Right cardiac atrium (tissue), 5 donors: ENCODE results near the gene PEA15. TPM values are rescaled to one million over a fixed set of nuclear protein-coding genes. Genes with fewer than 3 reads are reported as not detected.

Experiments used
- ATAC-seq, 2 donors: fragments of 200-7000 bp; cut with Tn5 transposase; one replicate each; pipeline versions ENCODE4 v1.8.0 to v1.9.1; 2020; ENCODE audit warnings: moderate library complexity in 2 of 2, mild to moderate bottlenecking in 1 of 2
- DNase-seq, 3 donors: peaks; one replicate each; pipeline ENCODE4 v3.0.0-alpha.2; 2020
- H3K27ac ChIP-seq: one replicate; pipeline ENCODE4 v1.5.1; 2013; ENCODE audit warnings: mild to moderate bottlenecking, low read length, control low read depth, moderate library complexity
- H3K27me3 ChIP-seq: one replicate; pipeline ENCODE4 v1.6.1; 2013; ENCODE audit not compliant: control insufficient read depth, insufficient read depth
- H3K4me1 ChIP-seq: one replicate; pipeline ENCODE4 v1.6.1; 2013; ENCODE audit warnings: low read length; ENCODE audit not compliant: control insufficient read depth, insufficient read depth
- H3K4me3 ChIP-seq: one replicate; pipeline ENCODE4 v1.5.1; 2013; ENCODE audit warnings: low read length, control low read depth
- H3K9me3 ChIP-seq: one replicate; pipeline ENCODE4 v1.6.1; 2013; ENCODE audit warnings: low read length; ENCODE audit not compliant: control insufficient read depth
- WGBS: extraction: QIAGEN DNeasy Blood & Tissue Kit; methylation state at CpG from one replicate; pipeline ENCODE4 v1.1.7; 2013; 5-methylcytosine and 5-hydroxymethylcytosine counted together
- intact Hi-C, 4 donors: fragments of 100-400 bp; cut with DNase I; formaldehyde crosslinking; loops; one replicate each; pipeline versions ENCODE4 v1.11.0 to v1.14.0; 2022 to 2023
- long read RNA-seq, 4 donors: library from polyadenylated mRNA; unstranded; transcript quantifications; one replicate each; pipeline ENCODE4 v2.0.0, GENCODE V29; 2020 to 2021
- polyA plus RNA-seq: library from polyadenylated mRNA; stranded (reverse); fragments of 200-250 nt; gene quantifications from one replicate; pipeline ENCODE4 v1.2.3, GENCODE V29; 2013
- total RNA-seq, 4 donors: library from RNA; stranded (reverse); fragmentation: NEBNext Ultra II Directional; extraction: Animal tissue kit (Norgen Biotek cat#: 25700); gene quantifications; one replicate each; pipeline ENCODE4 v1.2.1, GENCODE V29; 2021
- donor health status: healthy with polysubstance abuse.
- donor health status: DM: no; HTN: yes; CAD: no.
- donor health status: DM: no; HTN: no; CAD: no.
- donor health status: DM: no; HTN: yes; CAD: no; lungs with severe emphysema.
- donor health status: DM: yes; HTN: yes; CAD: no.

Gene PEA15, protein sequence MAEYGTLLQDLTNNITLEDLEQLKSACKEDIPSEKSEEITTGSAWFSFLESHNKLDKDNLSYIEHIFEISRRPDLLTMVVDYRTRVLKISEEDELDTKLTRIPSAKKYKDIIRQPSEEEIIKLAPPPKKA
- 100 to 1,000 TPM; 169 to 223 (median 197) TPM for total RNA-seq
- polyA plus RNA-seq, result 219 TPM
- long read RNA-seq, donor 1, transcript PEA15-201 (4 exons, 2,471 nt), result major isoform, 239 of 326 reads
- long read RNA-seq, donor 1, transcript PEA15-203 (4 exons, 1,021 nt), result minor isoform, 9 of 326 reads
- long read RNA-seq, donor 1, partial matches to known transcripts, result 77 of 326 reads
- long read RNA-seq, donor 1, other reads (novel, unspliced or antisense), result 1 of 326 reads
- long read RNA-seq, donor 2, transcript PEA15-201 (4 exons, 2,471 nt), result major isoform, 78 of 101 reads
- long read RNA-seq, donor 2, partial matches to known transcripts, result 22 of 101 reads
- long read RNA-seq, donor 2, other reads (novel, unspliced or antisense), result 0 of 101 reads
- long read RNA-seq, donor 3, transcript PEA15-201 (4 exons, 2,471 nt), result major isoform, 219 of 331 reads
- long read RNA-seq, donor 3, partial matches to known transcripts, result 103 of 331 reads
- long read RNA-seq, donor 3, other reads (novel, unspliced or antisense), result 5 of 331 reads
- long read RNA-seq, donor 4, transcript PEA15-201 (4 exons, 2,471 nt), result major isoform, 59 of 89 reads
- long read RNA-seq, donor 4, partial matches to known transcripts, result 28 of 89 reads
- long read RNA-seq, donor 4, other reads (novel, unspliced or antisense), result 1 of 89 reads

DNA sequence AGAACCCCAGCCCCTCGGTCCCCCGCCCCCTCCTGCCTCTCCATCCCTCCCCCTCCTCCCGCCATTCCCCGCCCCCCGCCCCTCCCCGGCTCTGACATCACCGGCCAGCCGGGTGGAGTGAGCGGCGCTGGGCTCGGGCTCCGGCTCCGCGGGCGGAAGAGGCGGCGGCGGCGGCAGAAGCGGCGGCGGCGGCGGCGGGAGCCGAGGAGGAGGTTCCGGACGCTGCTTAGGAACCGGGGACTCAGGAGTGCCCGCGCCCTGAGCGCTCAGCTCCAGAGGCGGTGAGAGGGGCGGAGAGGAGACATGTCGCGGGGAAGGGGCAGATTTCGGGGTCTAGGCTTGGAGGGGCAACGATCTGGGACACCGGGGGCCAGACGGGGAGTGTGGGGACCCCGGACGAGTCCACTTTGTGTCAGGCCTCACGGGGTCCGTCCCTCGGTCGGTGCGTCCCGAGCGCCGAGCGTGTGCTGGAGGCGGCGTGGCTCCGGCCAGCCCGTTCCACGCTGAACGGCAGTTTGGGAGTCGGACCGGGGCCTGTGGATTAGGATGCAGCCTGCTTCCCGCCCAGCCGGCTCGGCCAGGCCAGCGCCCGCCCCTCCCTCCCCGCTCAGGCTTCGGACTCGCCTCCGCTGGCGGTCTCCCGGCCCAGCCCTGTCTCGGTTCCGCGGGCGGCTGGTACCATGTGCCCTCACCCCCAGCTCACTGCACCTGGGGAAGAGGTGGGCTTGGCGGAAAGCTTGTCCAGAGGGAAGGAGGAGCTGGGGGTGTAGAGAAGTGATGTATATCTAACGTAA is at the start of gene PEA15:
TSS of gene PEA15 (plus strand) at position 143 of the 794 bp plus-strand sequence. CDS start 6,161 bp downstream, outside the sequence.
- intact Hi-C loops, result no loop called here
- ATAC-seq (peak; percentile 89), DNase-seq (peak; percentile 81 to 93 (median 93))
- peaks cover 30% of the 10 kb centered on the region for H3K4me1 ChIP-seq
- no peaks in the 10 kb centered on the region for H3K9me3 ChIP-seq
- H3K27me3 ChIP-seq, result no peaks in the 10 kb centered on the region
- WGBS, result under 1% methylated on average over 76 of the region's 76 CpGs
- peak within 1 kb of the TSS; percentile 84 for H3K27ac ChIP-seq
- H3K4me3 ChIP-seq, result peak within 1 kb of the TSS; percentile 52

DNA sequence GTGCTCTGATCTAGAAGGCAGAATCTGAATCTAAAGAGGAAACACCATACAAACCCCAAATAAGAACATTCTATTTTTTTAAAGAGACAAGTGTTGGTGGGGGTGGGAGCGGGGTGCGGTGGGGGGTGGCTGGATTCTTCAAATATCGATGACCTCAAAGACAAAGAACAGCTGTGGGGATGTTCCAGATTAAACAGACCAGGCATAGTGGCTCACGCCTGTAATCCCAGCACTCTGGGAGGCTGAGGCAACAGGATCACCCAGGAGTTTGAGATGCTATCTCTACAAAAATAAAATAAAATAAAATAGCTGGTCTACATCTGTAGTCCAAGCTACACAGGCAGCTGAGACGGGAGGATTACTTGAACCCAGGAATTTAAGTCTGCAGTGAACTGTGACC is 48.8 kb upstream of the PEA15 start:
- Histone ChIP-seq H3K9me3 (no peaks in the 10 kb centered on the region), H3K27me3 (no peaks in the 10 kb centered on the region), H3K27ac (no peak overlapping the region), H3K4me1 (no peaks in the 10 kb centered on the region), H3K4me3 (no peak overlapping the region)
- intact Hi-C loops, result no loop called here
- no peak for DNase-seq
- ATAC-seq, result no peak
- 83% methylated on average over 5 of the region's 5 CpGs for WGBS

DNA sequence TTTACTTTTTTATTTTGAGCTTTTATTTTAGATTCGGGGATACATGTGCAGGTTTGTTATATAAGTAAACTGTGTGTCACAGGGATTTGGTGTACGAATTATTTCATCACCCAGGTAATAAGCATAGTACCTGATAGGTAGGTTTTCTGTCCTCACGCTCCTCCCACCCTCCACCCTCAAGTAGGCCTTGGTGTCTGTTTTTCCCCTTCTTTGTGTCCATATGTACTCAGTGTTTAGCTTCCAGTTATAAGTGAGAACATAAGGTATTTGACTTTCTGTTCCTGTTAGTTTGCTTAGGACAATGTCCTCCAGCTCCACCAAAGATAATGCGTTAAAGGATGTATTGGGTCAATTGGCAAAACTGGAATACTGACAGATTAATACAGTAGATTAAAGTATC is 48.0 kb upstream of the PEA15 start:
- no peaks in the 10 kb centered on the region for H3K9me3 ChIP-seq
- no peaks in the 10 kb centered on the region for H3K27me3 ChIP-seq
- H3K27ac ChIP-seq, result no peak overlapping the region
- DNase-seq, result no peak
- no peak overlapping the region for H3K4me3 ChIP-seq
- 75% methylated on average over 4 of the region's 4 CpGs for WGBS
- no peak for ATAC-seq
- H3K4me1 ChIP-seq, result no peaks in the 10 kb centered on the region
- intact Hi-C loops, result no loop called here

DNA sequence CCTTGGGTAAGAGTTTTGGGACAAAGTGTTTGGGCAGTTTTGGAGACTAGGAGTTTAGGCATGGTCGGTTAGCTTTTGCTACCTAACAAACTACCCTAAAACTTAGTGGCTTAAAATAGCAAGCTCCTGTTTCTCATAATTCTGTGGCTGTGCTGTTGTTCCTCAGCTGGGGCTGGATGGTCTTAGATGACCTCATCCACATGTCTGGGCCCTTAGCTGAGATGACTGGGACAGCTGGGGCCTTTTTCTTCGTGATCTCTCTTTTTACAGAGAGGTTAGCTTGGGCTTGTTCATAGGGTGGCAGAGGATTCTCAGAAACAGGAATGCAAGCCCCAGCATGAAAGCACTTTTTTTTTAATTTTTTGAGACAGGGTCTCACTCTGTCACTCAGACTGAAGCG is 47.2 kb upstream of the PEA15 start:
- intact Hi-C loops, result no loop called here
- H3K4me1 ChIP-seq, result no peaks in the 10 kb centered on the region
- ATAC-seq (no peak), DNase-seq (no peak)
- H3K4me3 ChIP-seq, result no peak overlapping the region
- H3K27me3 ChIP-seq, result no peaks in the 10 kb centered on the region
- H3K9me3 ChIP-seq, result no peaks in the 10 kb centered on the region
- WGBS, result 73% methylated on average over 3 of the region's 3 CpGs
- H3K27ac ChIP-seq, result no peak overlapping the region

DNA sequence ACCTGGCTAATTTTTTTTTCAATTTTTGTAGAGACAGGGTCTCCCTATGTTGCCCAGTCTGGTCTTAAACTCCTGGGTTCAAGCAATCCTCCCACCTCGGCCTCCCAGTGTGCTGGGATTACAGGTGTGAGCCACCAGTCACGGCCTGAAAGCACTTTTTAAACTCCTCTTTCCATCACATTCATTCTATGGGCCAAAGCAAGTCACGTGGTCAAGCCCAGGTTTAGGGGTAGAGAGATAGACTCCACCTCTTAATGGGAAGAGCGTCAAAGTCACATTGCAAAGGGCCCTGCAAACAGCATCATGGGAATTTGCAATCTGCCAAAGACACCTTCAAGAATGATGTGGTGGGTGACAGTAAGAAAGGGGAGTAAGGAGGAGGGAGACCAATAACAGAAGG is 46.6 kb upstream of the PEA15 start:
- H3K4me1 ChIP-seq, result no peaks in the 10 kb centered on the region
- ATAC-seq (no peak), DNase-seq (no peak)
- intact Hi-C loops, result no loop called here
- H3K4me3 ChIP-seq, result no peak overlapping the region
- H3K9me3 ChIP-seq, result no peaks in the 10 kb centered on the region
- no peak overlapping the region for H3K27ac ChIP-seq
- H3K27me3 ChIP-seq, result no peaks in the 10 kb centered on the region
- WGBS, result 85% methylated on average over 4 of the region's 4 CpGs

DNA sequence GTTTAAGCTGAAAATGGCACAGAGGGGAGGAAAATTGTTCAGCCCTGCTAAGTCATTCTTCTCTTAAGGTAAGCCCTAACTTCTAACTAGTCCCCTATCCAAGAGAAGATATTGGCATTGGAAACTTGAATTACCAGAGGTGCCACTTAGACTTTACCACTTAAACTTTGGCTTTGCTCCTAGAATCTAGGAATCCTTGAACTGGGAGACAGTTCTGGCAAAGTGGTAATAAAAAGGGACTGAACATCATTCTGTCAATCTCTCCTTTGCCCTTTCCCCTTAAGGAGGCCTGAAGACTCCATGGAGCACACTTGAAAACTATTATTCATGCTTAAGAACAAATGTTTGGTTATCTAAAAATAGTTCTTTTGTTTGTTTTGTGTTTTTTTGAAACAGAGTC is 45.3 kb upstream of the PEA15 start:
- no peaks in the 10 kb centered on the region for H3K4me1 ChIP-seq
- H3K9me3 ChIP-seq, result no peaks in the 10 kb centered on the region
- intact Hi-C loops, result no loop called here
- no peaks in the 10 kb centered on the region for H3K27me3 ChIP-seq
- H3K4me3 ChIP-seq, result no peak overlapping the region
- DNase-seq (no peak), ATAC-seq (no peak)
- H3K27ac ChIP-seq, result no peak overlapping the region

DNA sequence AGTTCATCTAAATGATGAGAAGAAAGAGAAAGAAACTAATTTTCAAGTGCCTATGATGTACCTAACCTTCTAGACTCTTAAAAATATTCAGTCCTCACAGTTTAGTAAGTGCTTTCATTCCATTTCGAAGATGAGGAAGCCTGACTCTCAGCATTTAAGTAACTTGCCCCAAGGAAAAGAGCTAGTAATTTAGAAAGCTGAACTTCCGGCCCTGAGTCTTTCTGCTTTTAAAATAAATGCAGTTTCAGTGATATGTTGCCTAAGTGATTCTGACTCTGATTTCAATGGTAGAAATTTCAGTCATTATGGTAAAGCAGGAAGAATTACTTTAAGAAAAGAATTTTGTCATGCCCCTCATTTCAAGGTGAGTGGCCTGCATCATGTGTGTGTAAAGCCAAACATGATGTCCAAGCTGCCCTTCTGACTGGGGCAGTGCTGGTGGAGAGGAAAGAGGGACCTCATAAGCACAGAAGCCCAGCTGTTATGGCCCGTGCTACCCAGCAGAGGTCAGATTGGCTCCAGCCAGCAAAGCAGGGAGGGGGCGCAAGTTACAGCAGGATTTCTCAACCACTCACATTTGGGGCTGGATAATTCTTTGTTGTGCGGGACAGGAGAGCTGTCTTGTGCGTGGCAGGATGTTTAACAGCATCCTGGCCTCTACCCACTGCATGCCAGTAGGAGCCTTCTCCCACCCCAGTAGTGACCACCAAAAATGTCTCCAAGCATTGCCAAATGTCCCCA is 43.0 kb upstream of the PEA15 start:
- no peak overlapping the region for H3K4me3 ChIP-seq
- no peaks in the 10 kb centered on the region for H3K4me1 ChIP-seq
- ATAC-seq (peak; percentile 45 to 67), DNase-seq (peak; percentile 22 to 68 (median 65))
- no peaks in the 10 kb centered on the region for H3K27me3 ChIP-seq
- H3K9me3 ChIP-seq, result no peaks in the 10 kb centered on the region
- H3K27ac ChIP-seq, result no peak overlapping the region
- 48% methylated on average over 6 of the region's 6 CpGs for WGBS
- intact Hi-C loops, result no loop called here

DNA sequence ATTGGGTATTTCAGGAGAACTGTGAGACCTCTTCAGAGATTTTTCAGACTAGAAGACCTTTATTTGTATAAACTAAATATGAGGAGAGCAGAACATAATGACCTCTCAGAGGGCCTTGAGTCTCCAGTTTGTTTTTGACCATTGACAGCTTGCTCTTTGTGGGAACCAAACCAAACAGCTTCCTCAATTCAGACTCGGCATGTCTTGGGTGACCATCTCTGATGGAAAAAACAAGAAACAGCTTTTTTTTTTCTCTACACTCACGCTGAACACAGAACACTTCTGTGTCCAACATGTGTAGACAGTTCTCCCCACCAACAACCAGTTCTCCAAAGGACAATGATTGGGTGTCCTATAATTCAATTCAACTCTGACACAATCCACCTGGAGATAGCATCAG is 42.3 kb upstream of the PEA15 start:
- Histone ChIP-seq H3K4me1 (no peaks in the 10 kb centered on the region), H3K27ac (no peak overlapping the region), H3K27me3 (no peaks in the 10 kb centered on the region), H3K9me3 (no peaks in the 10 kb centered on the region), H3K4me3 (no peak overlapping the region)
- 68% methylated on average over 2 of the region's 2 CpGs for WGBS
- DNase-seq, result no peak
- intact Hi-C loops, result no loop called here
- no peak for ATAC-seq

DNA sequence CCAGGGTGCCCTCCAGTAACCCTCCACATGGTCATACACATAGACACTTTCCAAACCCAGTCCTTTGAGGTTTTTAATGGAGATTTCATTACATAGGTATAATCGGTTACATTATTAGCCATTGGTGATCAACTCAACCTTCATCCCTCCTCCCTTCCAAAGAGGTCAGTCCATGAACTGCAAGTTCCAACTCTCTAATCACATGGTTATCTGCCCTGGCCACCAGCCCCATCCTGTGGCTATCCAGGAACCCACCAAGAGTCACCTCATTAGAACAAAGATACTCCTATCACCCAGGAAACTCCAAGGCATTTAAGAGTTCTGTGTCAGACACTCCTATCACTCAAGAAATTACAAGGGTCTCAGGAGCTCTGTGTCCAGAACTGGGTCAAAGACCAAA is 41.6 kb upstream of the PEA15 start:
- WGBS, result 98% methylated on average over 1 of the region's 1 CpG
- H3K9me3 ChIP-seq, result no peaks in the 10 kb centered on the region
- intact Hi-C loops, result no loop called here
- H3K4me3 ChIP-seq, result no peak overlapping the region
- H3K27ac ChIP-seq, result no peak overlapping the region
- ATAC-seq, result no peak
- no peaks in the 10 kb centered on the region for H3K27me3 ChIP-seq
- DNase-seq, result no peak
- no peaks in the 10 kb centered on the region for H3K4me1 ChIP-seq

DNA sequence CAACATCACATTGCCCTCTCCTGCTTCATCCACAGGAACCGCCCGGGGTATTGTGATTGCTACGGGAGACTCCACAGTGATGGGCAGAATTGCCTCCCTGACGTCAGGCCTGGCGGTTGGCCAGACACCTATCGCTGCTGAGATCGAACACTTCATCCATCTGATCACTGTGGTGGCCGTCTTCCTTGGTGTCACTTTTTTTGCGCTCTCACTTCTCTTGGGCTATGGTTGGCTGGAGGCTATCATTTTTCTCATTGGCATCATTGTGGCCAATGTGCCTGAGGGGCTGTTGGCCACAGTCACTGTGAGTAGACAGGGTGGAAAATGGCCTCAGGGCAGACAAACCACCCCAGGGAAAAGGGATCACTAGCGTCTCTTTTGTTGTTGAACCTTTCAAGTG is 41.1 kb upstream of the PEA15 start:
- intact Hi-C loops, result no loop called here
- 75% methylated on average over 10 of the region's 10 CpGs for WGBS
- no peaks in the 10 kb centered on the region for H3K27me3 ChIP-seq

More for the DNA sequence above, 41.1 kb upstream of the PEA15 start:
- Histone ChIP-seq H3K4me3 (no peak overlapping the region), H3K27ac (no peak overlapping the region), H3K4me1 (no peaks in the 10 kb centered on the region), H3K9me3 (no peaks in the 10 kb centered on the region)
- ATAC-seq, result no peak
- DNase-seq, result no peak
